Activated T-cell treated with anti-CD3 and anti-CD28 coated beads, Interleukin-2, amount 50 U/mL, for 1 hour (primary cell): Measurements from ENCODE around the gene MRPS12.
A peak's percentile ranks its signal among the peaks of the same experiment; 100 is the strongest.
"Not testable (repeated sequence)": the region's sequence is repeated elsewhere in the genome, so short reads cannot be mapped to it uniquely, and the experiment has no call there.

Experiments
- DNase-seq: peaks from one replicate; pipeline ENCODE4 v3.0.0-alpha.2; 2020

The MRPS12 gene

DNA sequence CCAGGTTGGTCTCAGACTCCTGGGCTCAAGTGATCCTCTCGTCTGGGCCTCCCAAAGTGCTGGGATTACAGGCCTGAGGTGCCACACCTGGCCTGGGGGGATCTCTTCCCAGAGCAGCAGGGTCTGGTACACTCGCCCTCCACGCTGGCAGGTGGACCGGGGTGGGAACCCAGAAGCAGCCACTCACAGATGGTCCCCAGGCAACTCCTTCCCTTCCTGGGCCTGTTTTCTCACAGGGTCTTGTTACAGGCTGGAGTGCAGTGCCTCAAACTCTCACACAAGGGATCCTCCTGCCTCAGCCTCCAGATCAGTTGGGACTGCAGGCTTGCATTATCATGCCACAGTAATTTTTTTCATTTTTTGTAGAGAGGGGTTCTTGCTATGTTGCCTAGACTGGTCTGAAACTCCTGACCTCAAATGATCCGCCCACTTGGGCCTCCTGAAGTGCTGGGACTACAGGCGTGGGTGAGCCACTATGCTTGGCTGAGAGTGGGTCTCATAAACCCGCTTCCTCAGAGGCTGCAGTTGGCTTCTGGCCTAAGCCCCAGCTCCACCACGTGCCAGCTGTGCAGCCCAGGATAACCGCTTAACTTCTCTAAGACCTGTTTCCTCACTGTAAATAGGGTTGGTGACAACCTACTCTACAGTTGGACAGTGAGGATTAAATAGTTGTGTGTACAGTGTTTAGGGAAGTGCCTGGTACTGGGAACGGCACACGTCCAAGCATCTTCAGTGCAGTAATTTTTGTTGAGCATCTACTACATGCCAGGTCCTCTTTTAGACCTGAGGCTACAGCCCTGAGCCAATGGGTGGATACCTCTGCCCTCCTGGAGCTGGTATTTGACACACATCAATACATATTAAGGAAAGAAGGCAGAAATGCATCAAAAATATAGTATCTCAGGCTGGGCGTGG lies 17.9 kb upstream of the MRPS12 start:
- no peak for DNase-seq

DNA sequence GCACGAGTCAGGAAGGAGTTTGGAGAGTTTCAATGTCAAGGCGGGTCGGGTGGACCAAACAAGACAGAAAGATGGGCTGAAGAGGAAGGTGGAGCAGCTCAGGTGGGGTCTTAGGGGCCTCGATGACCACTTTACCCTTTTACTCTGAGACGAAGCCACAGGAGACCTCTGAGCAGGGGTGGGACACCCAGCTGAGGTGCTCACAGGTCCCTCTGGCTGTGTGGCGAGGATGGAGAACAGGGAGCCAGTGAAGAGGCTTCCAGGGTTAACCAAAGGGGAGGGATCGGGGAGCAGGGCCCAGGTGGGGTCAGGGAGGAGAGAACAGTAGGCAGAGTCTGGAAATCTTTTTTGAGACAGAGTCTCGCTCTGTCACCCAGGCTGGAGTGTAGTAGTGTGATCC lies 16.8 kb upstream of the MRPS12 start:
- DNase-seq: no peak

DNA sequence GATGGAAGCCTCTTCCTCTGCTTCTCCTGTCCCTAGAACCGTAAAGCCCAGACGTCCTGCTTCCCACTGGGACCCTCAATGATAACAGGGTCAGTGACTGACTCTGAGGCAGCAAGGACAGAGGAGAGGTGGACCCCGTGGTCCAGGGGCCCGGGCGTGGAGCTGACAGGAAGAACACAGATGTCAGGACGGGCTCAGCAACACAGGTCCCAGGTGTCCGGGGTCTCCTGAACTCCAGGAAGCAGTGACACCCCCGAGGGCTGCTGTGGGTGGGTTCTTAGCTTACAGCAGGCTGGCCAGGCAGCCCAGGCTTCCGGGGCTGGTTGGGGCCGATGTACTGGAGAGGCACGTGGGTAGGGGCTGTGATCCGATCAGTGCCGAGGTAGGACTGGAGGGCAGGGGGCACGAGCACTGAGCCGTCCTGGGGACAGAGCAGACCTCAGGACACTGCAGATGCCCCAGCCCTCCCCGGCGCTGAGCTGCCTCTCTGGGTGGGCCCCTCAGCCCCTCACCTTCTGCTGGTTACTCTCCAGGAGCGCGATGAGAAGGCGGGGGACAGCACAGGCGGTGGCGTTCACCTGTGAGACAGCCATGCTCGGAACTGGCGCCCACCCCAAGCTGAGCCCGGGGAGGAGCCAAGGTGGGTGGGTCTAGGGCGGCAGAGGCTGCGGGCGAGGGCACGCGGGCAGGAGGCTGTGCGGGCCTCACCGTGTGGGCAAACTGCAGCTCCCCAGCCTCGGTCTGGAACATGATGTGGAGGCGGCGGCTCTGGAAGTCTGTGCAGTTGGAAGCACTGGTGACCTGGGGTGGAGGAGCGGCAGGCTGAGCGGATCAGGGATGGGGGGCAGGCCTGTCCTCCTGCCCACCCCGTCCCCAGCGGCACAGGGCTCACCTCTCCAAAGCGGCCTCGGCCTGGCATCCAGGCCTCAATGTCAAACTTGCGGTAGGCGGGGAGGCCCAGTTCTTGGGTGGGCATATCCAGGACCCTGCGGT lies 15.1 kb upstream of the MRPS12 start:
- DNase-seq: no peak

DNA sequence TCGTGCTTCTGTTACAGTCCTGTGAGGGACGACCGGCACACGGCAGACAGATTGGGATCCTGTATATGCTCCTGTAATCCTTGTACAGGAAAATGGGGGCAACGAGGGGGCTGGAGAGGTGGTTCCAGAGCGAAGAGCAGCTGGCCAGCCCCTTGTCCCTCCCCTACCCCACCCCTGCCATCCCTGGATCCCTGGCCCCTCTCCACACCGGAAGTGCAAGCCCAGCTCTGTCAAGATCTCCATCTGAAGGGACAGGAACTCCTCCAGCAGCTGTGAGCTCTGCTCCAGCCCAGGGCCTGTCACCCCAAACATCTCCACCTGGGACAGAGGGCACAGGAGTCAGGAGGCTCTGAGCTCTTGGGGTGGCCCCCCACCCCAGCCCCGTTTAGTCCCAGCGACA lies 13.2 kb upstream of the MRPS12 start:
- no peak for DNase-seq

DNA sequence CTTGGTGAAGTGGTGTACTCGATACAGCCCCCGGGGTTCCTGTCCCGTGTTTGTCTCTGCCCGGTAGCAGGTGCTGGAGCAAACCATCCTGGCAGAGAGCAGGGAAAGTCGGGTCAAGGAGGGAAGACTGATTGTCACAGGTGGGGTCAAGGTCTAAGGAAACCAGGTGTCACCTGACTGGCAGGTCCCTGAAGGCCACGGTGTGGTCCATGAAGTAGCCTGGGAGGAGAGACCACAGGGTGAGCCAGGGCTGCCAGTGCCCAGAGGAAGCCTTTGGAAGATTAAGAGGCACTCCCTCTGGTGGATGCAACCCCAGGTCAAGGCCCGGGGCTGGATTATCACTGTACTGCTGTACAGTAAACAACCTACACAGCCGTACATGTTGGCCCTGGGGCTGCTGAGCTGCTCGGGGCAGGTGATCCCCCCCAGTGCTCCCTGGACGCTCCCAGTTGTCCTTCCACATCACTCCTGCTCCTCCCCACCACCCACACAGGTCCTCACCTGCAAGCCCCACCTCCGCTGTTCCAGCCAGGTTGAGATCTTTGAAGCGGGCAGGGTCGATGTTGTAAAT lies 12.7 kb upstream of the MRPS12 start:
- no peak for DNase-seq

DNA sequence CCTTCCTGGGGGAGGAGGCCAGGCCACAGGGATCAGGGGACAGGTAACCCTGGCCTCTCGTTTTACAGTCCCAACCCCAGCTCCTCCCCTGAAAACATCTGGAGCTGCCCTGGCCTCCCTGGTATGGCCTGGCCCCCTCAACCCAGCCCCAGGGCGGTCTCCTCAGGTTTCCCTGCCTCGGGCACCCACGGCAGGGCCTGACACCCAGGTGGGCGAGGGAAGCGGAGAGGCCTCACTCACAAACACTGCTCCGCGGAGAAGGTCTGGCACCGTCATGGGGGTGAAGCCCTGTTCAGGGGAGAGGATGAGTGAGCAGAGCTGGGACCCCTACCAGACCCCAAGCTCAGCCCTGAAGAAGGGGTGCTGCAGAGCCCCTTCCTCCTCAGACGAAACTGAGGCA lies 12.2 kb upstream of the MRPS12 start:
- no peak for DNase-seq

DNA sequence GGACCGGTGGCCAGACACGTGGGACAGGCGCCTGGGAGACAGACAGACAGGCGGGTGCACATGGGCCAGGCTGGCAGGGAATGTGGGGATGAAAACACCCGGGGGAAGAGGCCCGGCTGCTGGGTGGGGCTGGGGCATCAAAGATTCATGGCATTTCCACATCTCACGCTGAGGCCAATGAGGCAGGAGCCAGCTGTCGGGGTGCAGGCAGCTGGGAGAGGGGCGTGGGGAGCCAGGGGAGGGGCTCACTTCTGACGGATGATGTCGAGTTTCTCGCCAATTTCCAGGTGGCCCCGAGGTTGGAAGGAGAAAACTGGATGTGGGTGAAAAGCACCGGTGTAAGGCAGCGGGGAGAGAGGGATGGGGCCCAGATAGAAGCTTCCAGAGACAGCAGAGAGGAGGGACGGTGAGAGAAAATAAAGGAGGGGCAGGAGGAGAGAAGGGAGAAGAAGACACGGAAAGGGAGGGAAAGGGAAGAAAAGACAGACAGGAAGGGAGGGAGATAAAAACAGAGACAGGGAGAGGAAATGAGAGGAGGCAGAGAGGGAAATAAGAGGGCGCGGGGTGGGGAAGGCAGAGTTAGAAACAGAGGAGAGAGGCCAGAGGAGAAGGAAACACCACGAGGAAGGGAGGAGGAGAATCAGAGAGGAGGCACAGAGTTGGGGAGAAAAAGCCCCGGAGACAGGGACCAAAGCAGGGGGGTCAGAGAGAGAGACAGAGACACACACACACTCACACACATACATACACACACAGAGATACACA lies 10.7 kb upstream of the MRPS12 start:
- no peak for DNase-seq

DNA sequence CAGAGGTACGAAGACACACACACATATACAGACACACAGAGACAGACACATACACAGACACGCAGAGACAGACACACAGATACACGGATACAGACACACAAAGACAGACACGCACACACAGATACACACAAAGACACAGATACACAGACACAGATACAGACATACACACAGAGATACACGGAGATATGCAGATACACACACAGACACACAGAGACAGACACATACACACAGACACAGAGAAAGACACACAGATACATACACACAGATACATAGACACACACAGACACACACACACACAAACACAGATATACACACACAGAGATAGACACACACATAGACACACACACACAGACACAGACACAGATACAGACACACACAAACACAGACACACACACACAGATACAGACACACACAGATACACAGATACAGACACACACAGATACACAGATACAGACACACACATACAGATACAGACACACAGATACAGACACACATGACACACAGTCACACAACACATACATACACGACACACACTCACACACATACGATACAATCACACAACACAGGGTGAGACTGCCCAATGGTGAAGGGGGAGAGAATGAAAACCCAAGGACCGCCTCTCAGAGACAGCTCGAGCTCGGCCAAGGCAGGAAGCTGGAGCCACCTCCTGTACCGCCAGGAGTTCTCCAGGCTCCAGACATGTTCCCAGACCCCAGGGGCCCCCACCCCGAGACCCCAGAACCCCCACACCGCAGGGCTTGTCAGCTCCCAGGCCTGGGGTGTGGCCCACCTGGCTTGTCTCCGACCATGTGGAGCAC lies 9.9 kb upstream of the MRPS12 start:
- no peak for DNase-seq

DNA sequence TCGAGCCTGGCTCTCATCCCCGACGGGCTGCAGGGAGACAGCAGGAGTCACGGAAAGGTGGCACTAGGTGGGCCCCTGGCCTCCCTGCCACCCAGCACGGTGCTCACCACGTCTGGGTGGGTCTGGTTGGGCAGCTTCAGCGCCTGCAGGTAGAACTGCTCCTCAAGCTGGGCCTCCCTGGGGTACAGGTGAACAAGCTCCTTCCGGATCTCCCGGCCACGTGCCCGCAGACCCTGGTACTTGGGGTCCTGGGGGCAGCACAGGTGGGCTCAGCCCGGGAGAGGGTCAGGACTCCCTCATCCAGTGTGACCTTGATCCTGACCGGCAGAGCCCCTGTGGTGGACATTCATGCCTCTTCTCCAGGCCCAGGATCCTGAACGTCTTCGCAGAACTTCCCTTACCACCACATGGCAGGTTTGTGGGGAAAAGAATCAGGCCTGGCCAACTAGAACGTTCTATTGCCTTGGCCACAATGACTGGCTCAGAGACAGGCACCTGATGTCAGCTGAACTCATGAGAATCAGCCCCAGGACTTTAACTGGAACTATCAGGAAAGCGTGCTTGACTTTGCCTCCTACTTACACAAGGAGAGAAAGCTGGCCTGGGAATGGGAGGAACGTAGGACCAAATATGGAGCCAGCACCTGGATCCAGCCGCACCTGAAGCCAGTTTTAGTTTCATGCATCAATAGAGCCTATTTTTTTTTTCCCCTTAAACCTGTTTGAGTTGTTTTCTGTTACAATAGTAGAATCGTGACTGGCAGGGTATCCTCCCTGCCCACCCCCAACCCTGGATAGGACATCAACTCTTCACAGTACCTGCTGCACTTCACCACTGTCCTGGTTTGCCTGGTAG lies 9.1 kb upstream of the MRPS12 start:
- DNase-seq: no peak

DNA sequence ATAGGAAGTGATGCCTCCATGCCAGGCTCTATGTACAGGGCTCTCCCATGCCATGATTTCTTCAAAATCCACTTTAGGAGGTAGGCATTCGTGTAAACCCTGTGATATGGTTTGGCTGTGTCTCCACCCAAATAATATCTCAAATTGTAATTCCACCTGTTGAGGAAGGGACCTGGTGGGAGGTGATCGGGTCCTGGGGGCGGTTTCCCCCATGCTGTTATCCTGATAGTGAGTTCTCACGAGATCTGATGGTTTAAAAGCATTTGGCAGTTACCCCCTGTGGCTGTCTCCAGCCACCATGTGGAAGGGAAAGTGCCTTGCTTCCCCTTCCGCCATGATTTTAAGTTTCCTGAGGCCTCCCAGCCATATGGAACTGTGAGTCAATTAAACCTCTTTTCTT lies 8.3 kb upstream of the MRPS12 start:
- no peak for DNase-seq

DNA sequence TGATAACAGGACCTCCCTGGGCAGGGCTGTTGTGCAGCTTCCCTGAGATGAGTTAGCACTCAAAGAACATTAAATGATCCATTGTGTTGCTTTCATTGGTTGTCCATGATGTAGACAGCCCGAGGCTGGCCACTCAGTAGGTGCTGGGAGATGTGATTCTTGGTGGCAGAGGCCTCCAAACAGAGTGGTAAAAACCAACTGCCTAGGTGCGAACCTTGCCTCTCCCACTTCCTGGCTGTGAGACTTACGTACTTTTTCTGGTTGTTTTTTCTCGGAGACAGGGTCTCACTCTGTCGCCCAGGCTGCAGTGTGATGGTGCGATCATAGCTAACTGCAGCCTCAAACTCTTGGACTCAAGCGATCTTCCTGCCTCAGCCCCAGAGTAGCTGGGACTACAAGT lies 6.4 kb upstream of the MRPS12 start:
- DNase-seq: no peak

DNA sequence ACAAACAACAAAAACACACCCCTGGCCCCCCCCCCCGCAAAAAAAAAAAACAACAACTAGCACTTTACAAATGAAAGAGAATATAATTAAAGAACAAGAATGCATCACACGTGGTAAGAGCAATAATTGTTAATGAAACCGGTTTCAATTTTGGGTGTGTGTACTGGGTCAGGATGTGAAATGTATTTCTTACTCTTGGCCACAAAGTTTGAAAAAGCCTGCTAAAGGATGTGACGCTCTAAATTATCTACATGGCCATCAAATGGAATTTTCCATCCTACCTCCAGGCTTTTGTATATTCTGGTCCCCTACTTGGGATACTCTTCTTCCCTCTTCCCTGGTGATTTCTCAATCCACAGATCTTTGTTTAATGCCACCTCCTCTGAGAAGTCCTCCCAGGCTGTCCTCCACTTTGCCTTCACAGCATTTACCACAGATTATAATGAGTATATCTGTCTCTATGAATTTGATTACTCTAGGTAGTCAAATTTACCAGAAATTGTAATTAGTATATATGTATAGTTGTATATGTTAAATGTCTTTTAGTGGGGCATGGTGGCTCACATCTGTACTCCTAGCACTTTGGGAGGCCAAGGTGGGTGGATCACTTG lies 2.2 kb upstream of the MRPS12 start:
- DNase-seq: no peak

DNA sequence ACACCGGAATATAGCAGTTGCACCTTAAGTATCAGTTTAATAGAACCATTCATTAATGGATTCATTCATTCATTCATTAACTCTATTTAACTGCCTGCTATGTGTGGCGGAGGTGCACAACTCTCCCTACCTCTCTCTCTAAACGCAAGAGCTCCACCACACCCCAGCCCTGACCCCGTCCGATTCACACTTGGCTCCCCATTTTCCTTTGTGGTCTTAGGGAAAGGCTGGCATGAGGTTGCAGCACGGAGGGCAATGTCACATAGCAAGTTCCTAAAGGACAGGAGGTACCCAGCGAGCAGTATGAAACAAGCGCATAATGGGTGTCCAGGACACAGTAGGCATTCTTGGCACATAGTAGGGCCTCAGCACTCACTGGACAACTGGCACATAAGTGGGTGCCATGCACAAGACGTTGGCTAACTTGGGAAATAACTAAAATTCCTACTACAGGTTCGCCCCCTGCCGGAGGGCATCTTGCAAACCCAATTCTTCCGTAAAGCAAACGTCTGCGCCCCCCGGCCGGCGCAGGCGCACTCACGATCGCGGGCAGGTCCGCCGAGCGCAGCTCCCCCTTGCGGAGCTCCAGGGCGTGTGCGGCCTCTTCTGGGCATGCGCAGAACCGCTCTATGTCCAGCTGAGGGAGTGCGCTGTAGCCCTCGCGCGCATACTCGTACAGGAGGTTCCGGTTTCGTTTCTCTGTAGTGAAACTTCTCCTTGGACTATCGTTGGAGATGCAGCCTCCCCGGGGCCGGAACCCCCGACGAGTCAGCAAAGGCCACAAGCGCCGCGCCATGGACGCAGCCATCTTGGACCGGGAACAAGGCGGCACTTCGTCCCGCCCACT lies 592 bp upstream of the MRPS12 start, which contains the start of gene SARS2:
TSS of gene SARS2 (minus strand) at position 835 of the 847 bp plus-strand sequence. CDS start at position 808, 27 bp downstream.
- peak; percentile 98 for DNase-seq

DNA sequence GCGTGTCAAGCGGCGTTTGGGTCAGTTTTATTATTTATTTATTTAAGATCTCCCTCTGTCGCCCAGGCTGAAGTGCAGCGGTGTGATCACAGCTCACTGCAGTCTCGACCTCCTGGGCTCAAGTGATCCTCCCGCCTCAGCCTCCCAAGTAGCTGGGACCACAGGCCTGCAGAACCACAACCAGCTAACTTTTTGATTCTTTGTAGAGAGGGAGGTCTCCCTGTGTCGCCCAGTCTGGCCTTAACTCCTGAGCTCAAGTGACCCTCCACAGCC lies 713 bp downstream of the MRPS12 start:
- DNase-seq: no peak

DNA sequence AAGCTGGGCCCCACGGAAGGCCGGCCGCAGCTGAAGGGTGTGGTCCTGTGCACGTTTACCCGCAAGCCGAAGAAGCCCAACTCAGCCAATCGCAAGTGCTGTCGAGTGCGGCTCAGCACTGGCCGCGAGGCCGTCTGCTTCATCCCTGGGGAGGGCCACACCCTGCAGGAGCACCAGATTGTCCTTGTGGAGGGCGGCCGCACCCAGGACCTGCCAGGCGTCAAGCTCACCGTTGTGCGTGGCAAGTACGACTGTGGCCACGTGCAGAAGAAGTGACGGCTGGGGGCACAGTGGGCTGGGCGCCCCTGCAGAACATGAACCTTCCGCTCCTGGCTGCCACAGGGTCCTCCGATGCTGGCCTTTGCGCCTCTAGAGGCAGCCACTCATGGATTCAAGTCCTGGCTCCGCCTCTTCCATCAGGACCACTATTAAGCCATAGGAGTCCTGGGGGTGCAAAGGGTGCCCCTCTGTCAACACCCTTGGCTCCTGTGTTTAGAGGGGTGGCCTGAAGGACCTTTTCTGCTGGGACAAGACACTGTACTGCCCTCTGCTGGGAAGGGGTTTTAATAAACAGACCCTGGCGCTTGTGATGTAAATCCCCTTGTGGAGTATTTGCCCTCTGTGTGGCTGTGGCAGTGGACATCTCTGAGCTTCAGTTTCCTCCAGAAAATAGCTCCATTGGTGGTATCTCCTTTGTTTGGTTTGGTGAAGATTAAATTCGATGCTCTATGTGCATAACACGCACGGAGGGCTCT lies 1.9 kb downstream of the MRPS12 start:
- no peak for DNase-seq

DNA sequence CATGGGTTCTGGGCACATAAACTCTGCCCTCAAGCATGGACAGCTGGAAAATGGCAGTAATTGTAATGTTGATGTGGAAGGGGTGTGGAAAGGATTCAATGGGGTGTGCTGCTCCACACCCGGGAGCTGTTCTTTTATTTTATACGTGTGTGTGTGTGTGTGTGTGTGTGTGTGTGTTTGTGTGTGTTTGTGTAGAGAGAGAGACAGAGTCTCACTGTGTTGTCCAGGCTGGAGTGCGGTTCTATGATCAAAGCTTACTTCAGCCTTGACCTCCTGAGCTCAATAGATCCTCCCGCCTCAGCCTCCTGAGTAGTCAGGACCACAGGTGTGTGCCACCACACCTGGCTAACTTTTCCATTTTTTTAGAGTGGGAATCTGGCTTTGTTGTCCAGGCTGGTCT lies 2.8 kb downstream of the MRPS12 start:
- no peak for DNase-seq

DNA sequence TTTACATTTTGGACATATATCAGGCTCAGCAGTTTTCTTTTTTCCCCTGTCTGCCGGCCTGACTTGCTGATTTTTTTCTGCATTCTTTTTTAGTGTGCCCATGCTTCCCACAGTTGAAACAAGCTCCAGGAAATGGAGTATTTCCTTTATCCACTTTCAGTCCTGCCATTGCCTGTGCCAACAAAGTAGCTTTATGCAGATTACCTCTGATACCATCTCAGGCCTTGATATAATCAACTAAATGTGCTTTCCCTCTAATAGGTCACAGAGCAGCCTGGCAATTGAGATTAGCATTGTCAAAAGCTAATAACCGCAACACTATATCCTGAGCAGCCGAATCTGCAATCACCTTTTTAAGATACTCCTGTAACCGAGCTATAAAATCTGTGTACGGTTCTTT lies 9.2 kb downstream of the MRPS12 start:
- no peak for DNase-seq

DNA sequence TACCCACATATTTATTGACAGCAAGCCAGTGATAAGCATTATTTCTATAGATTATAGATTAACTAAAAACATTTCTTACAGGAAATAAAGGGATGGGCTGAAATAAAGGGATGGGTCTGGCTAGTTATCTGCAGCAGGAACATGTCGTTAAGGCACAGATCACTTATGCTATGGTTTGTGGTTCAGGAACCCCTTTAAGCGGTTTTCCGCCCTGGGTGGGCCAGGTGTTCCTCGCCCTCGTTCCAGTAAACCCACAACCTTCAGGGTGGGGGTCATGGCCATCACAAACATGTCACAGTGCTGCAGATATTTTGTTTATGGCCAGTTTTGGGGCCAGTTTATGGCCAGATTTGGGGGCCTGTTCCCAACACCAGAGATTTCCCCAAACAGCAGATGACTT lies 10.7 kb downstream of the MRPS12 start:
- DNase-seq: not testable (repeated sequence)

DNA sequence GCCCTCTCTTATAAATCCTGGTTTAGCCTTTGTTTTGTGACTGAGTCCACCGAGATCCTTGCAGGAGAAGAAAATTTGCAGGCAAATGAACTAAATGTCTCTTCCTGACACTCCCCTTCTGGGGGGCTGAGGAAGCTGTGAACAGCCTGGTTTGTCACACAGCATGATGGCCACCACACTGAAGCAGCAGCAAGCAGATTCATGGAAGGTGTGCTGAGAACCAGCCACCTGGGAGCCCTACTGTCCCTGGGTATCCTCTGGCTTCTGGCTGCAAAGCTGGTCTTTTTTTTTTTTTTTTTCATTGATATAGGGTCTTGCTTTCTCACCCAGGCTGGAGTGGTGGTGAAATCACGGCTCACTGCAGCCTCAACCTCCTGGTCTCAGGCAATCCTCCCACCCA lies 11.2 kb downstream of the MRPS12 start:
- DNase-seq: no peak
